Esophagus muscularis mucosa (tissue), 3 donors: ENCODE measurements around the gene OR5D13.

Experiments
- CTCF ChIP-seq, 3 experiments: fragments of 200-600 bp in 2 of 3; fragments of 450-650 bp in 1 of 3; sonication (generic) in 2 of 3; IDR thresholded peaks; one replicate each; pipeline ENCODE4 v1.5.1; 2017 to 2019; ENCODE audit warnings: antibody characterized with exemption in 3 of 3, mild to moderate bottlenecking in 2 of 3, moderate library complexity in 1 of 3
- POLR2A ChIP-seq: fragments of 450-650 bp; IDR thresholded peaks from one replicate; pipeline ENCODE4 v1.6.1; 2017; ENCODE audit warnings: antibody characterized with exemption, moderate library complexity, mild to moderate bottlenecking, low read depth

- no peak for TF ChIP-seq CTCF (IDR thresholded peaks at IDR 0.05)
- TF ChIP-seq POLR2A = no peak
Measured at GRCh38 chr11:55806248-55806647, 33.0 kb downstream of the OR5D13 start.
